SK-N-SH (cell line): ENCODE data around the gene CHST15.

Experiments used
- PBX3 ChIP-seq: IDR thresholded peaks from 2 replicates; pipeline ENCODE4; 2012
- RAD21 ChIP-seq: IDR thresholded peaks from 2 replicates; pipeline ENCODE4 v1.6.1; 2012; ENCODE audit warnings: mild to moderate bottlenecking, low read length
- USF2 ChIP-seq: fragments of 150-350 bp; IDR thresholded peaks from 2 replicates; pipeline ENCODE4 v1.6.1; 2017; ENCODE audit warnings: antibody characterized with exemption, low read length, low read depth, borderline replicate concordance
- TF ChIP-seq, protein P1 (sequence below): IDR thresholded peaks from 2 replicates; pipeline ENCODE4 v1.4.0; 2012; ENCODE audit warnings: low read depth
- TF ChIP-seq, protein P2 (sequence below): fragments of 200-600 bp; sonication (generic); IDR thresholded peaks from 2 replicates; pipeline ENCODE4 v1.6.1; 2017; ENCODE audit warnings: antibody characterized with exemption, mild to moderate bottlenecking, moderate library complexity
- TF ChIP-seq, protein P3 (sequence below): fragments of 150-350 bp; IDR thresholded peaks from 2 replicates; pipeline ENCODE4 v1.6.1; 2016; ENCODE audit warnings: mild to moderate bottlenecking, low read depth, low read length

- TF ChIP-seq, protein P1, sequence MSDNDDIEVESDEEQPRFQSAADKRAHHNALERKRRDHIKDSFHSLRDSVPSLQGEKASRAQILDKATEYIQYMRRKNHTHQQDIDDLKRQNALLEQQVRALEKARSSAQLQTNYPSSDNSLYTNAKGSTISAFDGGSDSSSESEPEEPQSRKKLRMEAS: no peak
- TF ChIP-seq, protein P2, sequence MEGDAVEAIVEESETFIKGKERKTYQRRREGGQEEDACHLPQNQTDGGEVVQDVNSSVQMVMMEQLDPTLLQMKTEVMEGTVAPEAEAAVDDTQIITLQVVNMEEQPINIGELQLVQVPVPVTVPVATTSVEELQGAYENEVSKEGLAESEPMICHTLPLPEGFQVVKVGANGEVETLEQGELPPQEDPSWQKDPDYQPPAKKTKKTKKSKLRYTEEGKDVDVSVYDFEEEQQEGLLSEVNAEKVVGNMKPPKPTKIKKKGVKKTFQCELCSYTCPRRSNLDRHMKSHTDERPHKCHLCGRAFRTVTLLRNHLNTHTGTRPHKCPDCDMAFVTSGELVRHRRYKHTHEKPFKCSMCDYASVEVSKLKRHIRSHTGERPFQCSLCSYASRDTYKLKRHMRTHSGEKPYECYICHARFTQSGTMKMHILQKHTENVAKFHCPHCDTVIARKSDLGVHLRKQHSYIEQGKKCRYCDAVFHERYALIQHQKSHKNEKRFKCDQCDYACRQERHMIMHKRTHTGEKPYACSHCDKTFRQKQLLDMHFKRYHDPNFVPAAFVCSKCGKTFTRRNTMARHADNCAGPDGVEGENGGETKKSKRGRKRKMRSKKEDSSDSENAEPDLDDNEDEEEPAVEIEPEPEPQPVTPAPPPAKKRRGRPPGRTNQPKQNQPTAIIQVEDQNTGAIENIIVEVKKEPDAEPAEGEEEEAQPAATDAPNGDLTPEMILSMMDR: no peak
- TF ChIP-seq RAD21: no peak
- TF ChIP-seq USF2: no peak
- no peak for TF ChIP-seq PBX3
- TF ChIP-seq, protein P3, sequence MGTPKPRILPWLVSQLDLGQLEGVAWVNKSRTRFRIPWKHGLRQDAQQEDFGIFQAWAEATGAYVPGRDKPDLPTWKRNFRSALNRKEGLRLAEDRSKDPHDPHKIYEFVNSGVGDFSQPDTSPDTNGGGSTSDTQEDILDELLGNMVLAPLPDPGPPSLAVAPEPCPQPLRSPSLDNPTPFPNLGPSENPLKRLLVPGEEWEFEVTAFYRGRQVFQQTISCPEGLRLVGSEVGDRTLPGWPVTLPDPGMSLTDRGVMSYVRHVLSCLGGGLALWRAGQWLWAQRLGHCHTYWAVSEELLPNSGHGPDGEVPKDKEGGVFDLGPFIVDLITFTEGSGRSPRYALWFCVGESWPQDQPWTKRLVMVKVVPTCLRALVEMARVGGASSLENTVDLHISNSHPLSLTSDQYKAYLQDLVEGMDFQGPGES: no peak
Observed at GRCh38 chr10:124007102-124007772, 86.2 kb downstream of the CHST15 start.
